ENCODE measurements around the gene MIX23.

DNA sequence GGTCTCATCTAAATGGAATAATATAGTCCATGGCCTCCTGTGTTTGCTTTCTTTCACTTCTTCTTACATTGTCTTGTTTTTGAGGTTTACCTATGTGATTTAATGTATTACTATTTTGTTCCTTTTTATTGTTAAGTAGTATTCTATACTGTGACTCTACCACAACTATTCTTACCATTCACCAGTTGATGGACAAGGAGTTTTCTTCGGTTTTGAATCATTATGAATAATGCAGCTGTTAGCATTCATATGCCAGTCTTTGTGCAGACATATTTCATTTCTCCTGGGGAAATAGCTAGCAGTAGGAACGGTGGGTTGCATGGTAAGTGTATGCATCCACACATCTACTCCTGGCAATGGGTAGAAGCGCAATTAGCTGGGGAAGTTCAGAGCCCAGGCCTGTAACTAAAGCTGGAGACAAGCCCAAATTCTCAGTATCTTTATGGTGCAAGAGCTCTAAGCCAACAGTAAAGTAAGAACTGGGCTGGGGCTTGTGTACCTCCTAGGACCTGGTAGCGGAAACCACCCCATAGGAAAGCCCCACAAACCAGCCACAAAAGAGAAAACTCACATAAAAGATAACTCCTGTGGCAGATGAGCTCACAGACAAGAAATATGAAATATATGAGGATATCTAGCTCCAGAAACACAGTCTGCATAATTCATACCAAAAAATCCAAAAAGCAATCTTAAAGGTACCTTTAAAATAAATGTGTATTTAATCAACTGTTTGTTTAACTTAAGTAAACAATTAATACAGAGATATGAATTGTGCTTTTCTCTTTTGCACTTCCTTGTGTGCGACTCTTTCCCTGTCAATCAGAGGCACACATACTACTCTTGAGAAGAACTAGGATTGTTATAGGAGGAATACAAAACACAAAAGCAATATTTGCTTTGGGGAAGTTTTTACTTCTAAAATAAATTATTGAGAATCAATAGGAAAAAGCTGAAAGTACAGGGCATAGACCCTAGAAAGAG is 60.6 kb downstream of the MIX23 start:
- TF ChIP-seq, protein P1, sequence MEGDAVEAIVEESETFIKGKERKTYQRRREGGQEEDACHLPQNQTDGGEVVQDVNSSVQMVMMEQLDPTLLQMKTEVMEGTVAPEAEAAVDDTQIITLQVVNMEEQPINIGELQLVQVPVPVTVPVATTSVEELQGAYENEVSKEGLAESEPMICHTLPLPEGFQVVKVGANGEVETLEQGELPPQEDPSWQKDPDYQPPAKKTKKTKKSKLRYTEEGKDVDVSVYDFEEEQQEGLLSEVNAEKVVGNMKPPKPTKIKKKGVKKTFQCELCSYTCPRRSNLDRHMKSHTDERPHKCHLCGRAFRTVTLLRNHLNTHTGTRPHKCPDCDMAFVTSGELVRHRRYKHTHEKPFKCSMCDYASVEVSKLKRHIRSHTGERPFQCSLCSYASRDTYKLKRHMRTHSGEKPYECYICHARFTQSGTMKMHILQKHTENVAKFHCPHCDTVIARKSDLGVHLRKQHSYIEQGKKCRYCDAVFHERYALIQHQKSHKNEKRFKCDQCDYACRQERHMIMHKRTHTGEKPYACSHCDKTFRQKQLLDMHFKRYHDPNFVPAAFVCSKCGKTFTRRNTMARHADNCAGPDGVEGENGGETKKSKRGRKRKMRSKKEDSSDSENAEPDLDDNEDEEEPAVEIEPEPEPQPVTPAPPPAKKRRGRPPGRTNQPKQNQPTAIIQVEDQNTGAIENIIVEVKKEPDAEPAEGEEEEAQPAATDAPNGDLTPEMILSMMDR (tag by site-specific recombination; IDR thresholded peaks at IDR 0.05) = no peak
- TF ChIP-seq KLF1 (tag by site-specific recombination; IDR thresholded peaks at IDR 0.05) = no peak
- TF ChIP-seq, protein P2, sequence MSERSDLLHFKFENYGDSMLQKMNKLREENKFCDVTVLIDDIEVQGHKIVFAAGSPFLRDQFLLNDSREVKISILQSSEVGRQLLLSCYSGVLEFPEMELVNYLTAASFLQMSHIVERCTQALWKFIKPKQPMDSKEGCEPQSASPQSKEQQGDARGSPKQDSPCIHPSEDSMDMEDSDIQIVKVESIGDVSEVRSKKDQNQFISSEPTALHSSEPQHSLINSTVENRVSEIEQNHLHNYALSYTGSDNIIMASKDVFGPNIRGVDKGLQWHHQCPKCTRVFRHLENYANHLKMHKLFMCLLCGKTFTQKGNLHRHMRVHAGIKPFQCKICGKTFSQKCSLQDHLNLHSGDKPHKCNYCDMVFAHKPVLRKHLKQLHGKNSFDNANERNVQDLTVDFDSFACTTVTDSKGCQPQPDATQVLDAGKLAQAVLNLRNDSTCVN (tag by site-specific recombination; optimal IDR thresholded peaks at IDR 0.05) = no peak
- TF ChIP-seq, protein P3, sequence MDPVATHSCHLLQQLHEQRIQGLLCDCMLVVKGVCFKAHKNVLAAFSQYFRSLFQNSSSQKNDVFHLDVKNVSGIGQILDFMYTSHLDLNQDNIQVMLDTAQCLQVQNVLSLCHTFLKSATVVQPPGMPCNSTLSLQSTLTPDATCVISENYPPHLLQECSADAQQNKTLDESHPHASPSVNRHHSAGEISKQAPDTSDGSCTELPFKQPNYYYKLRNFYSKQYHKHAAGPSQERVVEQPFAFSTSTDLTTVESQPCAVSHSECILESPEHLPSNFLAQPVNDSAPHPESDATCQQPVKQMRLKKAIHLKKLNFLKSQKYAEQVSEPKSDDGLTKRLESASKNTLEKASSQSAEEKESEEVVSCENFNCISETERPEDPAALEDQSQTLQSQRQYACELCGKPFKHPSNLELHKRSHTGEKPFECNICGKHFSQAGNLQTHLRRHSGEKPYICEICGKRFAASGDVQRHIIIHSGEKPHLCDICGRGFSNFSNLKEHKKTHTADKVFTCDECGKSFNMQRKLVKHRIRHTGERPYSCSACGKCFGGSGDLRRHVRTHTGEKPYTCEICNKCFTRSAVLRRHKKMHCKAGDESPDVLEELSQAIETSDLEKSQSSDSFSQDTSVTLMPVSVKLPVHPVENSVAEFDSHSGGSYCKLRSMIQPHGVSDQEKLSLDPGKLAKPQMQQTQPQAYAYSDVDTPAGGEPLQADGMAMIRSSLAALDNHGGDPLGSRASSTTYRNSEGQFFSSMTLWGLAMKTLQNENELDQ (tag by site-specific recombination; IDR thresholded peaks at IDR 0.05; ENCODE audit: low read depth) = no peak
